HEK293 (cell line): ENCODE measurements around the gene NUP58.

Experiments used
- BCL11B ChIP-seq: fragments of 450-650 bp; formaldehyde crosslinking; IDR thresholded peaks from 2 replicates; pipeline ENCODE4 v1.5.1; 2016; ENCODE audit warnings: low read depth, missing biosample characterization, missing genetic modification characterization
- FEZF1 ChIP-seq: fragments of 450-650 bp; formaldehyde crosslinking; IDR thresholded peaks from 2 replicates; pipeline ENCODE4 v1.5.1; 2016; ENCODE audit warnings: missing biosample characterization, missing genetic modification characterization
- GLIS2 ChIP-seq: fragments of 450-650 bp; formaldehyde crosslinking; IDR thresholded peaks from 2 replicates; pipeline ENCODE4 v1.5.1; 2016; ENCODE audit warnings: missing biosample characterization, missing genetic modification characterization
- KLF1 ChIP-seq: fragments of 450-650 bp; formaldehyde crosslinking; IDR thresholded peaks from 2 replicates; pipeline ENCODE4 v1.5.1; 2016; ENCODE audit warnings: missing biosample characterization, missing genetic modification characterization
- MYNN ChIP-seq: fragments of 450-650 bp; formaldehyde crosslinking; IDR thresholded peaks from 2 replicates; pipeline ENCODE4 v1.5.1; 2016; ENCODE audit warnings: missing biosample characterization, missing genetic modification characterization, borderline replicate concordance
- REPIN1 ChIP-seq: fragments of 450-650 bp; formaldehyde crosslinking; IDR thresholded peaks from 2 replicates; pipeline ENCODE4 v1.5.1; 2017; ENCODE audit warnings: missing biosample characterization, missing genetic modification characterization, low read depth
- SP7 ChIP-seq: fragments of 450-650 bp; formaldehyde crosslinking; IDR thresholded peaks from 2 replicates; pipeline ENCODE4 v1.5.1; 2016; ENCODE audit warnings: missing biosample characterization, missing genetic modification characterization
- ZFP37 ChIP-seq: fragments of 450-650 bp; formaldehyde crosslinking; IDR thresholded peaks from 2 replicates; pipeline ENCODE4 v1.5.1; 2016; ENCODE audit warnings: missing biosample characterization, missing genetic modification characterization
- ZFP69B ChIP-seq: fragments of 450-650 bp; formaldehyde crosslinking; IDR thresholded peaks from 2 replicates; pipeline ENCODE4 v1.5.1; 2016; ENCODE audit warnings: missing biosample characterization, missing genetic modification characterization
- ZNF140 ChIP-seq: fragments of 450-650 bp; formaldehyde crosslinking; IDR thresholded peaks from 2 replicates; pipeline ENCODE4 v1.5.1; 2016; ENCODE audit warnings: missing biosample characterization, missing genetic modification characterization
- ZNF146 ChIP-seq: fragments of 450-650 bp; formaldehyde crosslinking; IDR thresholded peaks from 2 replicates; pipeline ENCODE4 v1.5.1; 2016; ENCODE audit warnings: missing biosample characterization, missing genetic modification characterization
- ZNF155 ChIP-seq: fragments of 450-650 bp; formaldehyde crosslinking; IDR thresholded peaks from 2 replicates; pipeline ENCODE4 v1.5.1; 2016; ENCODE audit warnings: missing biosample characterization, missing genetic modification characterization
- ZNF174 ChIP-seq: fragments of 450-650 bp; formaldehyde crosslinking; IDR thresholded peaks from 2 replicates; pipeline ENCODE4 v1.5.0; 2017; ENCODE audit warnings: missing biosample characterization, mild to moderate bottlenecking, missing genetic modification characterization
- ZNF223 ChIP-seq: fragments of 450-650 bp; formaldehyde crosslinking; IDR thresholded peaks from 2 replicates; pipeline ENCODE4 v1.5.1; 2016; ENCODE audit warnings: missing biosample characterization, missing genetic modification characterization
- ZNF292 ChIP-seq: fragments of 450-650 bp; formaldehyde crosslinking; IDR thresholded peaks from 2 replicates; pipeline ENCODE4 v1.5.1; 2016; ENCODE audit warnings: low read depth, missing biosample characterization, missing genetic modification characterization, borderline replicate concordance
- ZNF302 ChIP-seq: fragments of 450-650 bp; formaldehyde crosslinking; IDR thresholded peaks from 2 replicates; pipeline ENCODE4 v1.5.1; 2016; ENCODE audit warnings: missing biosample characterization, missing genetic modification characterization, low read depth
- ZNF341 ChIP-seq: fragments of 450-650 bp; formaldehyde crosslinking; IDR thresholded peaks from 2 replicates; pipeline ENCODE4; 2016; ENCODE audit warnings: low read depth, missing biosample characterization, missing genetic modification characterization
- ZNF37A ChIP-seq: fragments of 450-650 bp; IDR thresholded peaks from 2 replicates; pipeline ENCODE4 v1.5.1; 2018; ENCODE audit warnings: missing biosample characterization, missing genetic modification characterization
- ZNF433 ChIP-seq: fragments of 450-650 bp; formaldehyde crosslinking; IDR thresholded peaks from 2 replicates; pipeline ENCODE4 v1.5.1; 2016; ENCODE audit warnings: missing biosample characterization, missing genetic modification characterization, low read depth
- ZNF555 ChIP-seq: fragments of 450-650 bp; formaldehyde crosslinking; conservative IDR thresholded peaks from 2 replicates; pipeline ENCODE4 v1.5.1; 2017; ENCODE audit warnings: missing biosample characterization, mild to moderate bottlenecking, missing genetic modification characterization, inconsistent platforms
- ZNF571 ChIP-seq: fragments of 450-650 bp; formaldehyde crosslinking; IDR thresholded peaks from 2 replicates; pipeline ENCODE4 v1.5.0; 2017; ENCODE audit warnings: missing biosample characterization, missing genetic modification characterization
- ZNF600 ChIP-seq: fragments of 450-650 bp; formaldehyde crosslinking; IDR thresholded peaks from 2 replicates; pipeline ENCODE4 v1.5.1; 2016; ENCODE audit warnings: missing biosample characterization, missing genetic modification characterization
- ZNF621 ChIP-seq: fragments of 450-650 bp; formaldehyde crosslinking; IDR thresholded peaks from 2 replicates; pipeline ENCODE4 v1.5.1; 2017; ENCODE audit warnings: missing biosample characterization, missing genetic modification characterization
- ZNF624 ChIP-seq: fragments of 450-650 bp; formaldehyde crosslinking; IDR thresholded peaks from 2 replicates; pipeline ENCODE4 v1.5.1; 2017; ENCODE audit warnings: missing biosample characterization, missing genetic modification characterization
- ZNF629 ChIP-seq: fragments of 450-650 bp; formaldehyde crosslinking; IDR thresholded peaks from 2 replicates; pipeline ENCODE4 v1.5.1; 2017; ENCODE audit warnings: missing biosample characterization, missing genetic modification characterization
- ZNF768 ChIP-seq: fragments of 450-650 bp; formaldehyde crosslinking; IDR thresholded peaks from 2 replicates; pipeline ENCODE4 v1.5.1; 2018; ENCODE audit warnings: missing biosample characterization, mild to moderate bottlenecking, missing genetic modification characterization
- ZSCAN16 ChIP-seq: fragments of 450-650 bp; formaldehyde crosslinking; IDR thresholded peaks from 2 replicates; pipeline ENCODE4 v1.5.1; 2016; ENCODE audit warnings: missing biosample characterization, missing genetic modification characterization
- TF ChIP-seq, protein P1 (sequence below): fragments of 450-650 bp; formaldehyde crosslinking; IDR thresholded peaks from 2 replicates; pipeline ENCODE4 v1.5.1; 2016; ENCODE audit warnings: missing biosample characterization, missing genetic modification characterization
- TF ChIP-seq, protein P2 (sequence below): fragments of 450-650 bp; formaldehyde crosslinking; IDR thresholded peaks from 2 replicates; pipeline ENCODE4 v1.5.1; 2017; ENCODE audit warnings: missing biosample characterization, missing genetic modification characterization
- TF ChIP-seq, protein P3 (sequence below): fragments of 450-650 bp; formaldehyde crosslinking; IDR thresholded peaks from 2 replicates; pipeline ENCODE4 v1.5.1; 2017; ENCODE audit warnings: missing biosample characterization, missing genetic modification characterization
- TF ChIP-seq, protein P4 (sequence below): fragments of 450-650 bp; formaldehyde crosslinking; IDR thresholded peaks from 2 replicates; pipeline ENCODE4 v1.5.1; 2016; ENCODE audit warnings: missing biosample characterization, missing genetic modification characterization
- TF ChIP-seq, protein P5 (sequence below): fragments of 450-650 bp; formaldehyde crosslinking; conservative IDR thresholded peaks from 2 replicates; pipeline ENCODE4 v1.5.1; 2016; ENCODE audit warnings: low read depth, missing biosample characterization, missing genetic modification characterization

NUP58 gene

DNA sequence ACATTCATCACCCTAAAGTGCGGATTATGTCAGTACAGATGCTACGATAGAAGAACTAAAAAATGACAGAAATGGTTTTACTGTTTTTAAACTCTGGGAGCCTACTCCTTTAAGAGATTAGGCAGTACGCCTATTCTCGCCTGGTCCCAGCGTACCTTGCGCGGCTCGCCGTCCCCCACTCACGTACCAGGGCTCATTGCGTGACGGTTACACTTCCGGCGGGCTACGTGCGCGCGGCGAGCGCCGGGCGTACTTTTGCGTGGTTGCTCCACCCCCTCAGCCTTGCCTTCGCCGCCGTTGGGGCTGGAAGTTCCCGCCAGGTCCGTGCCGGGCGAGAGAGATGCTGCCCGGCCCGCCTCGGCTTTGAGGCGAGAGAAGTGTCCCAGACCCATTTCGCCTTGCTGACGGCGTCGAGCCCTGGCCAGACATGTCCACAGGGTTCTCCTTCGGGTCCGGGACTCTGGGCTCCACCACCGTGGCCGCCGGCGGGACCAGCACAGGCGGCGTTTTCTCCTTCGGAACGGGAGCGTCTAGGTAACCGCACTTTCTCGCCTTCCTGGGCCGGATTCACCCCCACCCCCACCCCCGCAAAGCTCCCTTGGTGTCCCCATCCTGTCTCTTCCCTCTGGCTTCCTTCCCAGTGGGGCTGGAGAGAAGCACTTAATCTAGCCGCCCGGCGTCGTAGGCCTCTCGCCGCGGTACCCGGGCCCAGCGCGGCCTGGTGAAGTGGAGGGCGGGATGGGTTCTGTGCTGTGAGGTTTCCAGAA is at the start of gene NUP58 (continued):
- TF ChIP-seq GLIS2 (tag by site-specific recombination) (peak; percentile 54), ZNF341 (tag by site-specific recombination) (no peak), ZNF555 (tag by site-specific recombination) (no peak), ZNF629 (tag by site-specific recombination) (peak; percentile 84), ZNF433 (tag by site-specific recombination) (no peak), ZFP69B (tag by site-specific recombination) (peak; percentile 81), ZNF155 (tag by site-specific recombination) (no peak), ZNF768 (tag by site-specific recombination) (no peak), ZNF37A (tag by site-specific recombination) (no peak), ZNF624 (tag by site-specific recombination) (no peak), ZNF140 (tag by site-specific recombination) (no peak), FEZF1 (tag by site-specific recombination) (no peak), ZNF146 (tag by site-specific recombination) (no peak), ZFP37 (tag by site-specific recombination) (0 out of 2 replicates have a peak, but pooled peaks have one; percentile 61), SP7 (tag by site-specific recombination) (peak; percentile 62), KLF1 (tag by site-specific recombination) (0 out of 2 replicates have a peak, but pooled peaks have one; percentile 17), ZNF571 (tag by site-specific recombination) (no peak), ZSCAN16 (no peak), ZNF600 (tag by site-specific recombination) (peak; percentile 67), BCL11B (tag by site-specific recombination) (no peak), ZNF223 (tag by site-specific recombination) (no peak), ZNF302 (tag by site-specific recombination) (no peak), REPIN1 (no peak), MYNN (no peak), ZNF292 (tag by site-specific recombination) (no peak), ZNF621 (no peak), ZNF174 (no peak)
- TF ChIP-seq, protein P1, sequence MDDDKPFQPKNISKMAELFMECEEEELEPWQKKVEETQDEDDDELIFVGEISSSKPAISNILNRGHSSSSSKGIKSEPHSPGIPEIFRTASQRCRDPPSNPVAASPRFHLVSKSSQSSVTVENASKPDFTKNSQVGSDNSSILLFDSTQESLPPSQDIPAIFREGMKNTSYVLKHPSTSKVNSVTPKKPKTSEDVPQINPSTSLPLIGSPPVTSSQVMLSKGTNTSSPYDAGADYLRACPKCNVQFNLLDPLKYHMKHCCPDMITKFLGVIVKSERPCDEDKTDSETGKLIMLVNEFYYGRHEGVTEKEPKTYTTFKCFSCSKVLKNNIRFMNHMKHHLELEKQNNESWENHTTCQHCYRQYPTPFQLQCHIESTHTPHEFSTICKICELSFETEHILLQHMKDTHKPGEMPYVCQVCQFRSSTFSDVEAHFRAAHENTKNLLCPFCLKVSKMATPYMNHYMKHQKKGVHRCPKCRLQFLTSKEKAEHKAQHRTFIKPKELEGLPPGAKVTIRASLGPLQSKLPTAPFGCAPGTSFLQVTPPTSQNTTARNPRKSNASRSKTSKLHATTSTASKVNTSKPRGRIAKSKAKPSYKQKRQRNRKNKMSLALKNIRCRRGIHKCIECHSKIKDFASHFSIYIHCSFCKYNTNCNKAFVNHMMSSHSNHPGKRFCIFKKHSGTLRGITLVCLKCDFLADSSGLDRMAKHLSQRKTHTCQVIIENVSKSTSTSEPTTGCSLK, result no peak
- TF ChIP-seq, protein P2, sequence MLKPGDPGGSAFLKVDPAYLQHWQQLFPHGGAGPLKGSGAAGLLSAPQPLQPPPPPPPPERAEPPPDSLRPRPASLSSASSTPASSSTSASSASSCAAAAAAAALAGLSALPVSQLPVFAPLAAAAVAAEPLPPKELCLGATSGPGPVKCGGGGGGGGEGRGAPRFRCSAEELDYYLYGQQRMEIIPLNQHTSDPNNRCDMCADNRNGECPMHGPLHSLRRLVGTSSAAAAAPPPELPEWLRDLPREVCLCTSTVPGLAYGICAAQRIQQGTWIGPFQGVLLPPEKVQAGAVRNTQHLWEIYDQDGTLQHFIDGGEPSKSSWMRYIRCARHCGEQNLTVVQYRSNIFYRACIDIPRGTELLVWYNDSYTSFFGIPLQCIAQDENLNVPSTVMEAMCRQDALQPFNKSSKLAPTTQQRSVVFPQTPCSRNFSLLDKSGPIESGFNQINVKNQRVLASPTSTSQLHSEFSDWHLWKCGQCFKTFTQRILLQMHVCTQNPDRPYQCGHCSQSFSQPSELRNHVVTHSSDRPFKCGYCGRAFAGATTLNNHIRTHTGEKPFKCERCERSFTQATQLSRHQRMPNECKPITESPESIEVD (tag by site-specific recombination), result no peak
- TF ChIP-seq, protein P3, sequence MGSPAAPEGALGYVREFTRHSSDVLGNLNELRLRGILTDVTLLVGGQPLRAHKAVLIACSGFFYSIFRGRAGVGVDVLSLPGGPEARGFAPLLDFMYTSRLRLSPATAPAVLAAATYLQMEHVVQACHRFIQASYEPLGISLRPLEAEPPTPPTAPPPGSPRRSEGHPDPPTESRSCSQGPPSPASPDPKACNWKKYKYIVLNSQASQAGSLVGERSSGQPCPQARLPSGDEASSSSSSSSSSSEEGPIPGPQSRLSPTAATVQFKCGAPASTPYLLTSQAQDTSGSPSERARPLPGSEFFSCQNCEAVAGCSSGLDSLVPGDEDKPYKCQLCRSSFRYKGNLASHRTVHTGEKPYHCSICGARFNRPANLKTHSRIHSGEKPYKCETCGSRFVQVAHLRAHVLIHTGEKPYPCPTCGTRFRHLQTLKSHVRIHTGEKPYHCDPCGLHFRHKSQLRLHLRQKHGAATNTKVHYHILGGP (tag by site-specific recombination), result no peak
- TF ChIP-seq, protein P4, sequence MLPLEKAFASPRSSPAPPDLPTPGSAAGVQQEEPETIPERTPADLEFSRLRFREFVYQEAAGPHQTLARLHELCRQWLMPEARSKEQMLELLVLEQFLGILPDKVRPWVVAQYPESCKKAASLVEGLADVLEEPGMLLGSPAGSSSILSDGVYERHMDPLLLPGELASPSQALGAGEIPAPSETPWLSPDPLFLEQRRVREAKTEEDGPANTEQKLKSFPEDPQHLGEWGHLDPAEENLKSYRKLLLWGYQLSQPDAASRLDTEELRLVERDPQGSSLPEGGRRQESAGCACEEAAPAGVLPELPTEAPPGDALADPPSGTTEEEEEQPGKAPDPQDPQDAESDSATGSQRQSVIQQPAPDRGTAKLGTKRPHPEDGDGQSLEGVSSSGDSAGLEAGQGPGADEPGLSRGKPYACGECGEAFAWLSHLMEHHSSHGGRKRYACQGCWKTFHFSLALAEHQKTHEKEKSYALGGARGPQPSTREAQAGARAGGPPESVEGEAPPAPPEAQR (tag by site-specific recombination), result no peak
- TF ChIP-seq, protein P5, sequence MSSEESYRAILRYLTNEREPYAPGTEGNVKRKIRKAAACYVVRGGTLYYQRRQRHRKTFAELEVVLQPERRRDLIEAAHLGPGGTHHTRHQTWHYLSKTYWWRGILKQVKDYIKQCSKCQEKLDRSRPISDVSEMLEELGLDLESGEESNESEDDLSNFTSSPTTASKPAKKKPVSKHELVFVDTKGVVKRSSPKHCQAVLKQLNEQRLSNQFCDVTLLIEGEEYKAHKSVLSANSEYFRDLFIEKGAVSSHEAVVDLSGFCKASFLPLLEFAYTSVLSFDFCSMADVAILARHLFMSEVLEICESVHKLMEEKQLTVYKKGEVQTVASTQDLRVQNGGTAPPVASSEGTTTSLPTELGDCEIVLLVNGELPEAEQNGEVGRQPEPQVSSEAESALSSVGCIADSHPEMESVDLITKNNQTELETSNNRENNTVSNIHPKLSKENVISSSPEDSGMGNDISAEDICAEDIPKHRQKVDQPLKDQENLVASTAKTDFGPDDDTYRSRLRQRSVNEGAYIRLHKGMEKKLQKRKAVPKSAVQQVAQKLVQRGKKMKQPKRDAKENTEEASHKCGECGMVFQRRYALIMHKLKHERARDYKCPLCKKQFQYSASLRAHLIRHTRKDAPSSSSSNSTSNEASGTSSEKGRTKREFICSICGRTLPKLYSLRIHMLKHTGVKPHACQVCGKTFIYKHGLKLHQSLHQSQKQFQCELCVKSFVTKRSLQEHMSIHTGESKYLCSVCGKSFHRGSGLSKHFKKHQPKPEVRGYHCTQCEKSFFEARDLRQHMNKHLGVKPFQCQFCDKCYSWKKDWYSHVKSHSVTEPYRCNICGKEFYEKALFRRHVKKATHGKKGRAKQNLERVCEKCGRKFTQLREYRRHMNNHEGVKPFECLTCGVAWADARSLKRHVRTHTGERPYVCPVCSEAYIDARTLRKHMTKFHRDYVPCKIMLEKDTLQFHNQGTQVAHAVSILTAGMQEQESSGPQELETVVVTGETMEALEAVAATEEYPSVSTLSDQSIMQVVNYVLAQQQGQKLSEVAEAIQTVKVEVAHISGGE (tag by site-specific recombination), result peak; percentile 86
